Brain microvascular endothelial cell (primary cell): ENCODE measurements around the gene SCGB1A1.

Experiments used
- DNase-seq: peaks from one replicate; pipeline ENCODE4 v3.0.0-alpha.2; 2020
- H3K27ac ChIP-seq: fragments of 250-450 bp; sonication (Bioruptor Pico); 2 replicates; pipeline ENCODE4 v1.5.1; 2020; ENCODE audit warnings: mild to moderate bottlenecking, moderate library complexity
- H3K27me3 ChIP-seq: fragments of 250-450 bp; sonication (Bioruptor Pico); replicated peaks from 2 replicates; pipeline ENCODE4 v1.5.1; 2020; ENCODE audit warnings: mild to moderate bottlenecking
- H3K36me3 ChIP-seq: fragments of 250-450 bp; sonication (Bioruptor Pico); replicated peaks from 2 replicates; pipeline ENCODE4 v1.5.1; 2020; ENCODE audit warnings: mild to moderate bottlenecking
- H3K4me3 ChIP-seq: 2 replicates; pipeline ENCODE4 v1.5.1; 2011; ENCODE audit warnings: low read depth, mild to moderate bottlenecking, control low read depth, low read length, moderate library complexity
- CTCF ChIP-seq: IDR thresholded peaks from 2 replicates; pipeline ENCODE4 v1.5.1; 2011; ENCODE audit warnings: low read depth, mild to moderate bottlenecking, moderate library complexity, low read length, control low read depth, inconsistent platforms; ENCODE audit errors: missing control alignments
- in situ Hi-C: cut with HindIII; loops from 2 replicates; pipeline ENCODE4 v1.10.0; 2017; ENCODE audit warnings: low sequenced_read_pairs, low pct_ligation_motif_present

Gene SCGB1A1

GRCh38 chr11:62411524-62411923 is 7.3 kb upstream of the SCGB1A1 start:
- no peaks in the 10 kb centered on the region for H3K36me3 ChIP-seq
- H3K27ac ChIP-seq, result no peak overlapping the region
- in situ Hi-C loops, result no loop called here
- DNase-seq, result no peak
- no peak for TF ChIP-seq CTCF
- no peak overlapping the region for H3K4me3 ChIP-seq
- H3K27me3 ChIP-seq, result no peaks in the 10 kb centered on the region

- no peak for TF ChIP-seq CTCF
- DNase-seq, result no peak
- no peak overlapping the region for H3K27ac ChIP-seq
- no peaks in the 10 kb centered on the region for H3K36me3 ChIP-seq
- in situ Hi-C loops, result no loop called here
- no peaks in the 10 kb centered on the region for H3K27me3 ChIP-seq
- no peak overlapping the region for H3K4me3 ChIP-seq
These were observed 5.7 kb upstream of the SCGB1A1 start for GRCh38 chr11:62413060-62413696.

- H3K27ac ChIP-seq, result no peak overlapping the region
- no peak overlapping the region for H3K4me3 ChIP-seq
- H3K36me3 ChIP-seq, result no peaks in the 10 kb centered on the region
- in situ Hi-C loops, result no loop called here
- TF ChIP-seq CTCF, result no peak
- no peaks in the 10 kb centered on the region for H3K27me3 ChIP-seq
- DNase-seq, result no peak
These were observed 2.2 kb upstream of the SCGB1A1 start for GRCh38 chr11:62416596-62416995.

- no peak for TF ChIP-seq CTCF
- Histone ChIP-seq H3K4me3 (no peak overlapping the region), H3K27ac (no peak overlapping the region), H3K27me3 (no peaks in the 10 kb centered on the region), H3K36me3 (no peaks in the 10 kb centered on the region)
- in situ Hi-C loops, result no loop called here
- no peak for DNase-seq
These were observed 697 bp upstream of the SCGB1A1 start for GRCh38 chr11:62418136-62418535.

- no peak overlapping the region for H3K27ac ChIP-seq
- TF ChIP-seq CTCF, result no peak
- in situ Hi-C loops, result no loop called here
- H3K4me3 ChIP-seq, result no peak overlapping the region
- H3K36me3 ChIP-seq, result no peaks in the 10 kb centered on the region
- no peaks in the 10 kb centered on the region for H3K27me3 ChIP-seq
- DNase-seq, result no peak
These were observed 589 bp downstream of the SCGB1A1 start for GRCh38 chr11:62419314-62419929.

GRCh38 chr11:62419943-62420342 is 1.1 kb downstream of the SCGB1A1 start:
- Histone ChIP-seq H3K36me3 (no peaks in the 10 kb centered on the region), H3K4me3 (no peak overlapping the region), H3K27ac (no peak overlapping the region), H3K27me3 (no peaks in the 10 kb centered on the region)
- in situ Hi-C loops, result no loop called here
- no peak for DNase-seq
- TF ChIP-seq CTCF, result no peak
